ENCODE data around the gene IGFBP3. TPM values are rescaled to one million over a fixed set of nuclear protein-coding genes. Genes with fewer than 3 reads are reported as not detected.

Gene IGFBP3
- total RNA-seq, 1 donor from 2014 or later: 22.0 TPM

- H2AFZ ChIP-seq (replicated peaks): no peak overlapping the region
- H3K4me2 ChIP-seq: no peak overlapping the region
- no peaks in the 10 kb centered on the region for H3K36me3 ChIP-seq
- no peak overlapping the region for H3K4me3 Mint-ChIP-seq
- no peaks in the 10 kb centered on the region for H3F3A ChIP-seq (ENCODE audit: low read depth)
- no peak for DNase-seq (ENCODE audit: low spot score)
- no peak overlapping the region for H3K9ac ChIP-seq
- no peaks in the 10 kb centered on the region for H3K4me1 ChIP-seq
- no peak overlapping the region for H3K27ac ChIP-seq
- no peaks in the 10 kb centered on the region for H3K27me3 ChIP-seq
- no peaks in the 10 kb centered on the region for H3K36me3 Mint-ChIP-seq
- no peak overlapping the region for H3K4me3 ChIP-seq
- no peaks in the 10 kb centered on the region for H3K9me3 ChIP-seq (ENCODE audit: low read depth)
- peaks cover 4% of the 10 kb centered on the region for H3K27me3 Mint-ChIP-seq (ENCODE audit: insufficient read depth, low read depth)
- H3K9me3 Mint-ChIP-seq: no peaks in the 10 kb centered on the region
- H3K27ac Mint-ChIP-seq: no peak overlapping the region
- no peaks in the 10 kb centered on the region for H3K4me1 Mint-ChIP-seq
- TF ChIP-seq CTCF (IDR thresholded peaks at IDR 0.05) (no peak), EZH2phosphoT487 (IDR thresholded peaks at IDR 0.05) (no peak), EZH2 (IDR thresholded peaks at IDR 0.05) (no peak)
- H3K79me2 ChIP-seq (ENCODE audit: low read depth): no peaks in the 10 kb centered on the region
- no peaks in the 10 kb centered on the region for H4K20me1 ChIP-seq (ENCODE audit: low read depth)
These were observed 47.7 kb downstream of the IGFBP3 start for GRCh38 chr7:45873355-45873754.

DNA sequence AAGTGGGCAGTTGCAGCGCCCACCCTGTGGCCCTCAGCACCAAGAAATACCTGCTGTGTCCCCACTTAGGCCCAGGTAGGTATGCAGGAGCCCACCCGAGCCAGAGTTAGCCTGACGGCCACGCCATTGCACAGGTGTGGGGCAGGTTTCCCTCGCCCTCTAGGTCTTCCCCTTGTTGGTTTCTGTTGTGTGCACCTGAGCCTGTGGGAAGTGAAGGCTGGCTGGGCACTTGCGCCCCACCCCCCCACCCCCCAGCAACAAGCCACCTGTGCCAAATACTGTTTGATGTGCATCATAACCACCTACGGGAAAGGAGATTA lies 48.1 kb downstream of the IGFBP3 start, which contains the start of gene CCDC201:
Gene CCDC201 (minus strand): TSS at position 48 of the 320 bp plus-strand sequence. CDS start 75 bp downstream, outside the sequence.
- Histone ChIP-seq H3K4me3 (no peak within 1 kb of the TSS), H3K4me2 (no peak within 1 kb of the TSS), H3K4me1 (no peaks in the 10 kb centered on the region), H4K20me1 (ENCODE audit: low read depth) (no peaks in the 10 kb centered on the region), H3K79me2 (ENCODE audit: low read depth) (no peaks in the 10 kb centered on the region), H2AFZ (replicated peaks) (no peak within 1 kb of the TSS), H3F3A (ENCODE audit: low read depth) (no peaks in the 10 kb centered on the region), H3K27ac (no peak within 1 kb of the TSS), H3K27me3 (no peaks in the 10 kb centered on the region), H3K9me3 (ENCODE audit: low read depth) (no peaks in the 10 kb centered on the region), H3K36me3 (no peaks in the 10 kb centered on the region), H3K9ac (no peak within 1 kb of the TSS)
- TF ChIP-seq CTCF (IDR thresholded peaks at IDR 0.05) (no peak), EZH2phosphoT487 (IDR thresholded peaks at IDR 0.05) (no peak), EZH2 (IDR thresholded peaks at IDR 0.05) (no peak)
- no peaks in the 10 kb centered on the region for H3K36me3 Mint-ChIP-seq
- DNase-seq (ENCODE audit: low spot score): no peak
- H3K9me3 Mint-ChIP-seq: no peaks in the 10 kb centered on the region
- H3K4me3 Mint-ChIP-seq: no peak within 1 kb of the TSS
- no peaks in the 10 kb centered on the region for H3K4me1 Mint-ChIP-seq
- H3K27ac Mint-ChIP-seq: no peak within 1 kb of the TSS
- peaks cover 2% of the 10 kb centered on the region for H3K27me3 Mint-ChIP-seq (ENCODE audit: insufficient read depth, low read depth)

GRCh38 chr7:45872116-45873034 lies 48.7 kb downstream of the IGFBP3 start:
- DNase-seq (ENCODE audit: low spot score): peak; percentile 56
- no peaks in the 10 kb centered on the region for H3K9me3 Mint-ChIP-seq
- Histone ChIP-seq H3K9ac (no peak overlapping the region), H3K4me1 (no peaks in the 10 kb centered on the region), H4K20me1 (ENCODE audit: low read depth) (no peaks in the 10 kb centered on the region), H3K4me3 (no peak overlapping the region), H2AFZ (replicated peaks) (no peak overlapping the region), H3K36me3 (no peaks in the 10 kb centered on the region), H3K27me3 (no peaks in the 10 kb centered on the region), H3K79me2 (ENCODE audit: low read depth) (no peaks in the 10 kb centered on the region), H3K9me3 (ENCODE audit: low read depth) (no peaks in the 10 kb centered on the region), H3K4me2 (no peak overlapping the region), H3K27ac (no peak overlapping the region), H3F3A (ENCODE audit: low read depth) (no peaks in the 10 kb centered on the region)
- no peak overlapping the region for H3K4me3 Mint-ChIP-seq
- no peak overlapping the region for H3K27ac Mint-ChIP-seq
- H3K27me3 Mint-ChIP-seq (ENCODE audit: insufficient read depth, low read depth): peaks cover 2% of the 10 kb centered on the region
- no peaks in the 10 kb centered on the region for H3K4me1 Mint-ChIP-seq
- H3K36me3 Mint-ChIP-seq: no peaks in the 10 kb centered on the region
- no peak for TF ChIP-seq EZH2phosphoT487 (IDR thresholded peaks at IDR 0.05)
- peak; percentile 65 for TF ChIP-seq CTCF (IDR thresholded peaks at IDR 0.05)
